Osteocyte (in vitro differentiated cells): ENCODE data around the gene CADPS2. TPM values are rescaled to one million over a fixed set of nuclear protein-coding genes. Genes with fewer than 3 reads are reported as not detected.

ENCODE experiments used
- DNase-seq: peaks from one replicate; pipeline ENCODE4 v3.0.0; 2021; ENCODE audit warnings: mixed read lengths; ENCODE audit not compliant: unreplicated experiment; ENCODE audit errors: extremely low spot score
- H3K27ac Mint-ChIP-seq: one replicate; pipeline ENCODE4 v1.8.0; 2021; ENCODE audit warnings: mild to moderate bottlenecking, mixed read lengths; ENCODE audit not compliant: unreplicated experiment
- H3K27me3 Mint-ChIP-seq: one replicate; pipeline ENCODE4 v1.8.0; 2021; ENCODE audit warnings: mixed read lengths; ENCODE audit not compliant: unreplicated experiment
- H3K36me3 Mint-ChIP-seq: one replicate; pipeline ENCODE4 v1.8.0; 2021; ENCODE audit warnings: mixed read lengths; ENCODE audit not compliant: unreplicated experiment
- H3K4me1 Mint-ChIP-seq: one replicate; pipeline ENCODE4 v1.8.0; 2021; ENCODE audit warnings: mixed read lengths; ENCODE audit not compliant: unreplicated experiment
- H3K4me3 Mint-ChIP-seq: one replicate; pipeline ENCODE4 v1.8.0; 2021; ENCODE audit warnings: mild to moderate bottlenecking, moderate library complexity, mixed read lengths; ENCODE audit not compliant: unreplicated experiment
- H3K9me3 Mint-ChIP-seq: one replicate; pipeline ENCODE4 v1.8.0; 2021; ENCODE audit warnings: mixed read lengths; ENCODE audit not compliant: unreplicated experiment
- CTCF ChIP-seq: fragments of 200-600 bp; sonication (generic); IDR thresholded peaks from 2 replicates; pipeline ENCODE4 v1.5.0; 2021; ENCODE audit warnings: antibody characterized with exemption, mild to moderate bottlenecking, moderate library complexity
- total RNA-seq: library from RNA; stranded (reverse); gene quantifications from 2 replicates; pipeline ENCODE4 v1.2.1, GENCODE V29; 2021

The CADPS2 gene
- total RNA-seq, 1 donor from 2014 or later, result 0.81 TPM

DNA sequence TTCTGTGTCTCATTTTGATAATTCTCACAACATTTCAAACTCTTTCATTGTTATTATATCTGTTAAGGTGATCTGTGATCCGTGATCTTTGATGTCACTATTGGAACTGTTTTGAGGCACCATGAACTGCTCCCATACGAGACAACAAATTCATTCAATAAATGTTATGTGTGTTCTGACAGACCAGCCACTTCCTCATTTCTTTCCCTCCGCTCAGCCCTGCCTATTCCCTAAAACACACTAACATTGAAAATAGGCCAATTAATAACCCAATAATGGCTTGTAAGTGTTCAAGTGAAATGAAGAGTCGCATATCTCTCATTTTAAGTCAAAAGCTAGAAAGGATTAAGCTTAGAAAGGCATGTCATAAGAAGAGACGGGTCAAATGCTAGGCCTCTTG, 232.6 kb downstream of the CADPS2 start:
- Mint-ChIP-seq H3K4me3 (no peak overlapping the region), H3K27ac (no peak overlapping the region), H3K4me1 (no peaks in the 10 kb centered on the region), H3K36me3 (no peaks in the 10 kb centered on the region), H3K27me3 (no peaks in the 10 kb centered on the region), H3K9me3 (no peaks in the 10 kb centered on the region)
- no peak for DNase-seq
- TF ChIP-seq CTCF, result no peak

- no peak overlapping the region for H3K4me3 Mint-ChIP-seq
- H3K36me3 Mint-ChIP-seq, result no peaks in the 10 kb centered on the region
- DNase-seq, result no peak
- H3K9me3 Mint-ChIP-seq, result no peaks in the 10 kb centered on the region
- H3K27me3 Mint-ChIP-seq, result no peaks in the 10 kb centered on the region
- no peaks in the 10 kb centered on the region for H3K4me1 Mint-ChIP-seq
- no peak overlapping the region for H3K27ac Mint-ChIP-seq
- no peak for TF ChIP-seq CTCF
Observed at GRCh38 chr7:122652876-122653275, 233.4 kb downstream of the CADPS2 start.

DNA sequence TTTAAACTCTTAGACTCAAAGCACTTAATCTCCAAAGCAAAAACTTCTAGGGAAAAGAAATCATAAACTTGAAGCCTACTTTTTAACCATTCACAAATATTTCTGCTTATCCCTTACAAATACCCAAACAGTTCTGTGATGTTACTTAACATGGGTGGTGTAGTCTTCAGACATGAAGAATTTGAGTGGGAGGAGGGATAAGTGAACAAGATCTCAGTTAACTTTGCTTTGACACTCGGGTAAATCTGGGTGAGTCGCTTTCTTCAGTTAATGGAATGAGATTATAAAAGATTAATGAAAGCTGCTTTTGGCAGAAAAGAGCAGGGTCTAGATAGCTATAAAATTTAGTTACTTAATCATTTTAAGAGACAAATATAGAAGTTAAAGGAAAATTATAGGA, 234.8 kb downstream of the CADPS2 start:
- no peak overlapping the region for H3K27ac Mint-ChIP-seq
- no peaks in the 10 kb centered on the region for H3K27me3 Mint-ChIP-seq
- TF ChIP-seq CTCF, result no peak
- H3K4me1 Mint-ChIP-seq, result no peaks in the 10 kb centered on the region
- no peak overlapping the region for H3K4me3 Mint-ChIP-seq
- H3K9me3 Mint-ChIP-seq, result no peaks in the 10 kb centered on the region
- H3K36me3 Mint-ChIP-seq, result no peaks in the 10 kb centered on the region
- DNase-seq, result no peak

- DNase-seq, result no peak
- no peak for TF ChIP-seq CTCF
Observed at GRCh38 chr7:122643250-122643649, 243.0 kb downstream of the CADPS2 start.

GRCh38 chr7:122638459-122638858, 247.8 kb downstream of the CADPS2 start:
- H3K36me3 Mint-ChIP-seq, result no peaks in the 10 kb centered on the region
- H3K4me1 Mint-ChIP-seq, result no peaks in the 10 kb centered on the region
- H3K9me3 Mint-ChIP-seq, result peaks cover 11% of the 10 kb centered on the region
- TF ChIP-seq CTCF, result no peak
- no peak overlapping the region for H3K4me3 Mint-ChIP-seq
- no peak for DNase-seq
- H3K27ac Mint-ChIP-seq, result no peak overlapping the region
- H3K27me3 Mint-ChIP-seq, result no peaks in the 10 kb centered on the region

More at GRCh38 chr7:122643250-122643649, 243.0 kb downstream of the CADPS2 start:
- Mint-ChIP-seq H3K4me3 (no peak overlapping the region), H3K27ac (no peak overlapping the region), H3K4me1 (no peaks in the 10 kb centered on the region), H3K27me3 (no peaks in the 10 kb centered on the region), H3K36me3 (no peaks in the 10 kb centered on the region), H3K9me3 (peaks cover 10% of the 10 kb centered on the region)
